NOMO-1 treated with dmso at 0.1 percent for 144 hours (cell line): ENCODE measurements around the gene FAM222A.
"Not testable (repeated sequence)": the region's sequence is repeated elsewhere in the genome, so short reads cannot be mapped to it uniquely, and the experiment has no call there.

ENCODE experiments used
- DNase-seq: peaks from one replicate; lab custom pipeline; 2025; ENCODE audit not compliant: unreplicated experiment; lab: John Stamatoyannopoulos, UW

The FAM222A gene

GRCh38 chr12:109693653-109694600 is 19.7 kb upstream of the FAM222A start:
- DNase-seq, result no peak

GRCh38 chr12:109694629-109695028 is 19.0 kb upstream of the FAM222A start:
- DNase-seq, result not testable (repeated sequence)

GRCh38 chr12:109695416-109695815 is 18.2 kb upstream of the FAM222A start:
- no peak for DNase-seq

DNA sequence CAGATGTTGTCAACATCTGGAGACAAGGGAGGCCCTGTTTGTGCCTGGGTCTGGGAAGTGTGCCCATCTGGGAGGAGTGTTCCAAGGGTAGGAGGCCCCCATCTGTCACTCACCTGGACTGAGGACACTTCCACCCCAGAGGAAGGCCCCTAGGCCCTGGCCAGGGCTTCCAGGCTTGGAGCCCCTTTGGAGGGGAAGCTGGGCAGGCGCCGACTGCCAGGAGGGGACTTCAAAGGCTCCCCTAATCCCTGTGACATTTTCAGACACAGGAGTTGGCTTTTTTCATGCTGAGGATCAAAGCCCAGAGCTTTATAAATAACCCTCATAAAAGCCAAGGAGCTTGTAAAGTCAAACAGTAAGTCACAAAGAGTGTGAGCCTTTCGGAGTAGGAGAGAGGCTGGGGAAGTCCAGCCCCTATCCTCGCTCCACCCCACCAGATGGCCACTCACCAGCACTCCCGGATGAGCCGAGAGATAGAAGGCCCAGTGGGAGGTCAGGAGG is 17.6 kb upstream of the FAM222A start:
- DNase-seq, result no peak

DNA sequence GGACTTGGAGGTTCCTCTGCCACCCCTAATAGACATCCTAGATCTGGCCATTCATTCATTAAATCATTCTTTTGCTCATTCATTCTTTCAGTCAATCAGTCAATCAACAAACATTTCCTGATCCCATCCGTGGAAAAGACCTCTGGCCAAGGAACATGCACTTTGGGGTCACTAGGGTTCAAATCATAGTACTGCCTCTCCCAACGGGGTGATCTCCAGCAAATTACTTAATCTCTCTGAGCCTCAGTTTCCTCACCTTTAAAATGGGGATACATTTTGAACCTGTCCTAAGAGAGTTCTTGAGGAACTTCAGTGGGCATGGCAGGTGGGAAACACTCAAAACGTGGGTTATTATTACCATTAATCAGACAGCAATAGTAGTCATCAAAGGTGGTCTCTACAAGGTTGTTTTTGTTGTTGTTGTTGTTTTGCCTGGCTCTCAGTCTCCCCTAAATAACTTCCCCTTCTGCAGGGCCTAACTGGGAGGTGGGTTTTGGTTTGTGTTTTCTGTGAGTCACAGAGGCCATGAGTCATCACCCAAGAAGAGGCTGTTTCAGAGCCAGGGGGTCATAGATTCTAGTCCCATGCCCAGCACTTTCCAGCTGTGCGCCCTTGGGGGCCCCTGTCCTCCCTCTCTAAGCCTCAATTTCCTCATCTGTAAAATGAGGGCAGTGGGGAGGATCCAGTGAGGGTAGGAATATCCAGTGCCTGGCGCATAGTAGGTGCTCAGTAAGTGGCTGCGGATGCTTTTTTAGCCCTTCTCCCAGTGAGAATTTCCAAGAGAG is 16.9 kb upstream of the FAM222A start:
- no peak for DNase-seq

- DNase-seq, result no peak
Measured at GRCh38 chr12:109697270-109697553, 16.4 kb upstream of the FAM222A start.

DNA sequence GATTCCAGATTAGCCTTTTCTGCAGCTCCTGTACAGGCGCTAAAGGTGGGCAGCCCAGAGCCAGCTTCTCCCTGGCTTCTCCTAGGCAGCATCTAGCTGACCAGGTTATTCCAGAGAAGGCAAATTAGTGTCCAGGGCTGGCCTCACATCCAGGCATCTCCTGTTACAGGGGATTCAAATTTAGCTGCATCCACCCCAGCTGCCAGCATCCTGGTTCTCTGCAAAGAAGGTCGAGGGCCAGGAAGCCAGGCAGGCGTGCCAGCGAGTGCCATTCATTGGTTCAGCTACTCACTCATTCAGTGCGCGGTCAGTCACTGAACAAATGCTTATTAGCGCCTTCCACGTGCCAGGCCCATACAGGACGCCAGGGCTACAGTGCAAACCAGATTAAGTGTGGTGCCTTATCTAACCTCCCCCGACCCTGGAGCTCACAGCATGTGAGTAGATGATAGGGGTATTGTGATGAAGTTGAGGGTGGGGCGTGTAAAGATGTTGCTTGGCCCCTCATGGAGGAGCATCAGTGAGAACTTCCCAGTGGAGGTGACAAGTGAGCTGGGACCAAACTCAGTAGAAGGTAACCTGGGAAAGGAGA is 15.7 kb upstream of the FAM222A start:
- DNase-seq, result no peak

- no peak for DNase-seq
Measured at GRCh38 chr12:109698820-109699219, 14.8 kb upstream of the FAM222A start.

DNA sequence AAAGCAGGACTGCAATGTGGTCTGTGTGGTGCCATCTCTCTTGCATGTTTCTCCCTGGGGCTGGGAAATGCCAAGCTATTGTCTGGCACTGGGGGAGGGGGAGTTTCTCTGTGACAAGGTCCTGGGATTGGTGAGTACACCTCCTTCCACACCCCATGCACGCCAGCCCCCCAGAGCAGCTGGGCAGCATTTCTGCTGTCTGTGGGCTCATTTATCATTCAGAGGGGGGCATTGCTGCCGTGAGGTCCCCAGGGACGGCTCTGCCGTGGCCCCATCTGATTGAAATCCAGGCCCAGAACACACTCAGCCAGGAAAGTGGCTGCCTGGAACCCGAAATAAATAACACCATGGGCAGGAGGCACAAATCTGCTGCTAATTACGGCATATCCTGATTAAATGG is 12.6 kb upstream of the FAM222A start:
- no peak for DNase-seq

GRCh38 chr12:109702111-109702841 is 11.3 kb upstream of the FAM222A start:
- no peak for DNase-seq

- no peak for DNase-seq
Measured at GRCh38 chr12:109703684-109704083, 9.9 kb upstream of the FAM222A start.

GRCh38 chr12:109704371-109705098 is 9.1 kb upstream of the FAM222A start:
- DNase-seq, result no peak

- DNase-seq, result no peak
Measured at GRCh38 chr12:109705291-109705690, 8.3 kb upstream of the FAM222A start.

GRCh38 chr12:109706398-109706746 is 7.3 kb upstream of the FAM222A start:
- DNase-seq, result no peak

DNA sequence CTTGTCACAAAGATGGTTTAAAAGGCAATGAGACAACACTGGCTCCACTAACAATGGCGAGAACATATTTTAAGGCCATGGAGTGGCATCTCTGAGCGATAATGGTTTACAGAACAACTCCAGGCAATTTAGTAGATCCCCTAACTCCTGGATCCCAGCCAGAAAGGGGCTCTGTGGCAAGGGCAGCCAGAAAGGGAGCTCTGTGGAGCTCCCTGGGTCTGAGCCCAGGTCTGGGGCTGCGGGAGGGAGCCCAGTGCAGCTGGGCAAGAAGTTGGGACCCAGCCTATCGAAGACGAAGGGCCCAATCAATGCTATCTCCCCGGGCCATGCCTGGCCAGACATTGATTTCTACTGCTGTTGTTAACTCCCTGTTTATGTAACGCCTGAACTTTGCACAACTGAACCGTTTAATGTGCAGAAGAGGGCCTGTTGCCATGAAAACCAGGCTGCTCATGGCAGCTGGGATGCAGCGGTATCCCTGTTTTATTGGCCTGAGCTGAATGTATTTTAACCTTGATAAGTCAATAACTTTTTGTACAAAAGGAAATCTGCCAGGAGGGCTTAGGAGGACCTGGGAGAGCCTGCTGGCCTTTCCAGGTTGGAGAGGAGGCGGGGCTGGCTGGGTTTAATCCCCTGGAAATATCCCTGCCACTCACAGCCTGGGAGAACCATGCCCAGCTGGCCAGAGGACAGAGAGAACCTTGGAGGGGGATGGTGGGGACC is 6.7 kb upstream of the FAM222A start:
- no peak for DNase-seq

DNA sequence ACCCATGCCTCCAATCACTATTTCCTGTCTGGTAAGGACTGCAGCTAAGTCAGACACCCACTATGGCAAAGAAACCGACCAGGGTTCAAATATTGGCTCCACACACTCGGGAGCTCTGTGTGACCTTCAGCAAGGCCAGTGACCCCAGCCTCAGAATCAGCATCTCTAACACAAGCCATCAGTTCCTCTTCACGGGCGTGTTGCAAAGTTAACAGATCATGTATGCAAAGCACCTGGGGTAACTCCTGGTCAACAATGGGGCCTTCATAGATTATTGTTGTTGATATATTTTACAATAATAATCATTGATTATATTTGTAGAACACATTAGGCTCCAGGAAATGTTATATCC is 6.2 kb upstream of the FAM222A start:
- DNase-seq, result no peak

DNA sequence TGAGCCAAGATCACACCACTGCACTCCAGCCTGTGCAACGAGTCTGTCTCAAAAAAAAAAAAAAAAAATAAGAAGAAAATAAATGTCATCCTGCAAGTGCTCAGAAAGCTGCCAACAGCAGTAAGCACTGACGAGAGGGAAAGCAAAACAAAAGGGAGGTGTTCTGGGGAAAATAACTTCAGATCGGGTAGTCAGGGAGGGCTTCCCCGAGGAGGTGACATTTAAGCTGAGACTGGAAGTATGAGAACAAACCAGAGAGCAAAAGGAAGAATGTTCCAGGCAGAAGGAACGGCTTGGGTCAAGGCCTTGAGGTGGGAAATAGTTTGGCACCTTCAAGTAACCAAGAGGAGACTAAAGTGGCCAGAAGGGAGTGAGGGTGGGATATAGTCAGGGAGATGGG is 4.7 kb upstream of the FAM222A start:
- DNase-seq, result no peak

- DNase-seq, result no peak
Measured at GRCh38 chr12:109709401-109709991, 4.1 kb upstream of the FAM222A start.

GRCh38 chr12:109710205-109710746 is 3.3 kb upstream of the FAM222A start:
- DNase-seq, result no peak
